Breast epithelium (tissue), 4 donors: ENCODE measurements around the gene MREG. TPM values are rescaled to one million over a fixed set of nuclear protein-coding genes. Genes with fewer than 3 reads are reported as not detected.

Experiments used
- DNase-seq, 2 donors: peaks; one replicate each; pipeline ENCODE4 v3.0.0-alpha.2; 2019; ENCODE audit warnings: low spot score in 2 of 2
- H3K27ac ChIP-seq, 2 donors: fragments of 200-600 bp; sonication (generic) in 1 of 2; one replicate each; pipeline ENCODE4 v1.5.1; 2016 to 2019; ENCODE audit warnings: mild to moderate bottlenecking in 1 of 2
- H3K27me3 ChIP-seq, 2 donors: fragments of 200-600 bp; sonication (generic) in 1 of 2; one replicate each; pipeline versions ENCODE4 v1.5.1 to v1.6.0; 2017 to 2019; ENCODE audit warnings: control low read depth in 1 of 2, mild to moderate bottlenecking in 1 of 2
- H3K36me3 ChIP-seq: fragments of 200-600 bp; one replicate; pipeline ENCODE4 v1.5.1; 2019
- H3K4me1 ChIP-seq, 2 donors: fragments of 200-600 bp; sonication (generic); one replicate each; pipeline ENCODE4 v1.5.1; 2016 to 2019; ENCODE audit warnings: control low read depth in 1 of 2
- H3K4me3 ChIP-seq, 3 donors: fragments of 200-600 bp; sonication (generic); 1 replicate in 2 of 3; 2 replicates in 1 of 3; pipeline ENCODE4 v1.5.1; 2016 to 2019; ENCODE audit warnings: mild to moderate bottlenecking in 3 of 3, moderate library complexity in 2 of 3
- H3K9me3 ChIP-seq, 2 donors: fragments of 200-600 bp; sonication (generic) in 1 of 2; one replicate each; pipeline ENCODE4 v1.5.1; 2016 to 2019; ENCODE audit warnings: control low read depth in 1 of 2
- POLR2A ChIP-seq: fragments of 450-650 bp; IDR thresholded peaks from one replicate; pipeline ENCODE4 v1.6.1; 2016; ENCODE audit warnings: antibody characterized with exemption, mild to moderate bottlenecking, moderate library complexity
- POLR2AphosphoS5 ChIP-seq, 3 donors: sonication (generic); formaldehyde crosslinking; IDR thresholded peaks; one replicate each; pipeline ENCODE4 v1.6.1; 2017; ENCODE audit warnings: antibody characterized with exemption in 3 of 3
- intact Hi-C: fragments of 100-400 bp; cut with DNase I; formaldehyde crosslinking; loops from one replicate; pipeline ENCODE4 v1.15.1; 2023; ENCODE audit warnings: low total_unique reads
- total RNA-seq, 3 donors: library from RNA; depleted of rRNA; stranded (reverse); fragments of >200 nt; gene quantifications; one replicate each; pipeline ENCODE4 v1.1.0, GENCODE V29; 2016
- TF ChIP-seq, protein P1 (sequence below), 3 donors: fragments of 450-650 bp; IDR thresholded peaks; one replicate each; pipeline ENCODE4 v1.5.1; 2016 to 2017; ENCODE audit warnings: antibody characterized with exemption in 3 of 3, mild to moderate bottlenecking in 3 of 3, moderate library complexity in 3 of 3

The MREG gene
- total RNA-seq, 3 donors from 2014 or later: 3.8 to 30.1 (median 16.1) TPM

DNA sequence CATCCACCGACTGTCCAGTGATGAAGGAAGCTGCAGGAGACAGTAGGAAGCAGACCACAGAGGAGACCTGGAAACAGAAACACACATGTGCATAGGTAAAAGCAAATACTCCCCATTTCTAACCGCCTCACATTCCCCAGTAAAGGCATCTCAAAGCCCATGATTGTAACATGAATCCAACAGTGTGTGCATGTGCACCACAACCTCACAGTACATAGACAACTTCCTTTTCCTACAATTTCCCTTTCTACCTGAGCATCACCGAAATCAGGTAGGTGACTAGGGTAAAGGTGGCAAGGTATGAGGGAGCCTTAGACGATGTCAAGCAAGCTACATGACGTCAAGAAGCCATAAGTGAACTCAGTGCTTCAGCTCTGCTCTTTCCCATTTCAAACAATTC lies 30.6 kb upstream of the MREG start:
- intact Hi-C loops: no loop called here
- DNase-seq: no peak
- no peaks in the 10 kb centered on the region for H3K36me3 ChIP-seq

DNA sequence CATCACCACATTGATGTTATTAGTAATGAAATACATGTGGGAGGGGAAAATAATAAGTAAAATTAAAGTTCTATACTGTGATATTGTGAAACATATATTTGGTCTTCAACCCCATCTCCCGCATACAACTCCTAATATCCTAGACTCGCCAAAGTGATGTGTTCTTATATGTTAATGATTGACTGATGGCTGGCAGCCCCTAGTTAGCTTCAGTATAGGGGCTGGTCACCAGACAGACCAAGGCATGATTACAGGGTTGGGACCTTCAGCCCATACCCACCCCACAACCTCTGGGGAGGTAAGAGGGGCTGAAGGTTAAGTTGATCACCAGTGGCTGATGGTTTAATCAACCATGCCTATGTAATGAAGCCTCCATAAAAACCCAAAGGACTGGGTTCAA lies 28.1 kb upstream of the MREG start:
- H3K9me3 ChIP-seq: no peaks in the 10 kb centered on the region
- intact Hi-C loops: no loop called here
- DNase-seq: no peak
- no peaks in the 10 kb centered on the region for H3K27me3 ChIP-seq
- H3K36me3 ChIP-seq: no peaks in the 10 kb centered on the region
- H3K4me1 ChIP-seq: no peaks in the 10 kb centered on the region
- H3K4me3 ChIP-seq: no peak overlapping the region
- TF ChIP-seq POLR2AphosphoS5 (IDR thresholded peaks at IDR 0.05) (no peak), POLR2A (no peak)
- TF ChIP-seq, protein P1, sequence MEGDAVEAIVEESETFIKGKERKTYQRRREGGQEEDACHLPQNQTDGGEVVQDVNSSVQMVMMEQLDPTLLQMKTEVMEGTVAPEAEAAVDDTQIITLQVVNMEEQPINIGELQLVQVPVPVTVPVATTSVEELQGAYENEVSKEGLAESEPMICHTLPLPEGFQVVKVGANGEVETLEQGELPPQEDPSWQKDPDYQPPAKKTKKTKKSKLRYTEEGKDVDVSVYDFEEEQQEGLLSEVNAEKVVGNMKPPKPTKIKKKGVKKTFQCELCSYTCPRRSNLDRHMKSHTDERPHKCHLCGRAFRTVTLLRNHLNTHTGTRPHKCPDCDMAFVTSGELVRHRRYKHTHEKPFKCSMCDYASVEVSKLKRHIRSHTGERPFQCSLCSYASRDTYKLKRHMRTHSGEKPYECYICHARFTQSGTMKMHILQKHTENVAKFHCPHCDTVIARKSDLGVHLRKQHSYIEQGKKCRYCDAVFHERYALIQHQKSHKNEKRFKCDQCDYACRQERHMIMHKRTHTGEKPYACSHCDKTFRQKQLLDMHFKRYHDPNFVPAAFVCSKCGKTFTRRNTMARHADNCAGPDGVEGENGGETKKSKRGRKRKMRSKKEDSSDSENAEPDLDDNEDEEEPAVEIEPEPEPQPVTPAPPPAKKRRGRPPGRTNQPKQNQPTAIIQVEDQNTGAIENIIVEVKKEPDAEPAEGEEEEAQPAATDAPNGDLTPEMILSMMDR (IDR thresholded peaks at IDR 0.05): no peak
- no peak overlapping the region for H3K27ac ChIP-seq

More for the DNA sequence above, 30.6 kb upstream of the MREG start:
- H3K27ac ChIP-seq: no peak overlapping the region
- H3K27me3 ChIP-seq: no peaks in the 10 kb centered on the region
- no peaks in the 10 kb centered on the region for H3K9me3 ChIP-seq
- TF ChIP-seq, protein P1 (IDR thresholded peaks at IDR 0.05): no peak
- TF ChIP-seq POLR2A (no peak), POLR2AphosphoS5 (IDR thresholded peaks at IDR 0.05) (no peak)
- H3K4me1 ChIP-seq: no peaks in the 10 kb centered on the region
- no peak overlapping the region for H3K4me3 ChIP-seq

DNA sequence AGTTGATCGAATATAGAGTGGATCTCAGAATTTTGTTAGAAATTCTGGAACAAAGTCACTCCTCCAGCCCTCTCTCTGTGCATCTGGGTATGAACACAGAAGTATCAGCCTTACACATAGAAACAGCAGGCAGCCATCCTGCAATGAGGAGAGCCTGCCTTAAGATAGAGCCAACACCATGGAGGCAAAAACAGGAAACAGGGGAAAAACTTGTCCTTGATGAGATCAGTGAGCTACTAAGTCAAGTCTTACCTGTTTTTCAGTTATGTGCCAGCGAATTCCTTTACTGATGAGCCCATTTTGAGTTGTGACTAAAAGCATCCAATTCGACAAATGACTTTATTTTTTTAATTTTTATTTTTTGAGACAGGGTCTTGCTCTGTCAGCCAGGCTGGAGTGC lies 26.6 kb upstream of the MREG start:
- no peaks in the 10 kb centered on the region for H3K9me3 ChIP-seq
- no peaks in the 10 kb centered on the region for H3K36me3 ChIP-seq
- intact Hi-C loops: no loop called here
- no peak for DNase-seq
- no peak overlapping the region for H3K27ac ChIP-seq
- H3K4me1 ChIP-seq: no peaks in the 10 kb centered on the region
- H3K27me3 ChIP-seq: no peaks in the 10 kb centered on the region
- no peak overlapping the region for H3K4me3 ChIP-seq
- TF ChIP-seq POLR2A: no peak
- no peak for TF ChIP-seq POLR2AphosphoS5 (IDR thresholded peaks at IDR 0.05)
- TF ChIP-seq, protein P1 (IDR thresholded peaks at IDR 0.05): no peak

DNA sequence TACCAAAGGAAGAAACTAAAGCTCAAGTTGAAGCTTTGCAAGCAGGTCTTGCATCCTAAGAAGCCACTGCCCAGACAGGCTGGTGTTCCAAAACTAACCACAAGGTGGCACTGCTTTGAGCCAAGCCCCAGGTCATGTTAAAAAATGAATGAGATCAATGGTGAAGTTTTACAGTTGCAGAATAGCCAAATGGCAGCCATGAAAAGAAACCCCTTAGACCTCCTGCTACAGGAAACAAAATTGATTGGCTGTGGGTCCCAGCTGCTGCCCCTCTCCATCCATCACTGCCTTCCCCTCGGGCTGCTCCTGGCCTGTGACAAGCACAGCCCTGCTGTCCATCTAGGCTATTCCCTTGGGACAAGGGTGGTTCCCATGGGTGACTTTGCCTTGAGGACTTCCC lies 20.7 kb upstream of the MREG start:
- intact Hi-C loops: no loop called here
- Histone ChIP-seq H3K9me3 (no peaks in the 10 kb centered on the region), H3K27ac (no peak overlapping the region), H3K27me3 (no peaks in the 10 kb centered on the region), H3K4me1 (no peaks in the 10 kb centered on the region), H3K36me3 (no peaks in the 10 kb centered on the region), H3K4me3 (no peak overlapping the region)
- TF ChIP-seq, protein P1 (IDR thresholded peaks at IDR 0.05): peak; percentile 51 to 75 (median 56)
- no peak for TF ChIP-seq POLR2A
- DNase-seq: peak; percentile 43 to 68

DNA sequence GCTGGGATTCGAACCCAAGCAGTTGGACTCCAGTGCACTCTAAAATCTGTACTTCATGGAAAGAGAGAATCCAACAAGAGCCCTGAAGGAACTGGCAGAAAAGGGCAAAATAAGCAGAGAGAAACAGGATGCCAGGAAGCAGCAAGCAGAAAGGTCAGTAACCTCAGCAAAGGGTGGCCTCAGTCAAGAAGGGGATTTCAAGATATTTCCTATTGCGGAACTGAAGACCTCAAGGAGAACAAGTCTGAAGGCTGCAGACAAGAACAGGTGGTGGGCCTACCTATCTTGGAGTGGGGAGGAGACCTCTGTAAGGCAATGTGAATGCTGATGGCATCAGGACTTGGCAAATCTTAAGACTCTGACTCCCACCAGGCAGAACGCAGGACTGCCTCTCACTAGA lies 20.1 kb upstream of the MREG start:
- H3K4me3 ChIP-seq: no peak overlapping the region
- no peaks in the 10 kb centered on the region for H3K27me3 ChIP-seq
- DNase-seq: no peak

More for the DNA sequence above, 20.1 kb upstream of the MREG start:
- H3K9me3 ChIP-seq: no peaks in the 10 kb centered on the region
- H3K36me3 ChIP-seq: no peaks in the 10 kb centered on the region
- no peak overlapping the region for H3K27ac ChIP-seq
- no peaks in the 10 kb centered on the region for H3K4me1 ChIP-seq
- TF ChIP-seq POLR2AphosphoS5 (IDR thresholded peaks at IDR 0.05) (no peak), POLR2A (no peak)
- TF ChIP-seq, protein P1 (IDR thresholded peaks at IDR 0.05): no peak
- intact Hi-C loops: no loop called here
